Measurements from ENCODE around the gene MELTF.

DNA sequence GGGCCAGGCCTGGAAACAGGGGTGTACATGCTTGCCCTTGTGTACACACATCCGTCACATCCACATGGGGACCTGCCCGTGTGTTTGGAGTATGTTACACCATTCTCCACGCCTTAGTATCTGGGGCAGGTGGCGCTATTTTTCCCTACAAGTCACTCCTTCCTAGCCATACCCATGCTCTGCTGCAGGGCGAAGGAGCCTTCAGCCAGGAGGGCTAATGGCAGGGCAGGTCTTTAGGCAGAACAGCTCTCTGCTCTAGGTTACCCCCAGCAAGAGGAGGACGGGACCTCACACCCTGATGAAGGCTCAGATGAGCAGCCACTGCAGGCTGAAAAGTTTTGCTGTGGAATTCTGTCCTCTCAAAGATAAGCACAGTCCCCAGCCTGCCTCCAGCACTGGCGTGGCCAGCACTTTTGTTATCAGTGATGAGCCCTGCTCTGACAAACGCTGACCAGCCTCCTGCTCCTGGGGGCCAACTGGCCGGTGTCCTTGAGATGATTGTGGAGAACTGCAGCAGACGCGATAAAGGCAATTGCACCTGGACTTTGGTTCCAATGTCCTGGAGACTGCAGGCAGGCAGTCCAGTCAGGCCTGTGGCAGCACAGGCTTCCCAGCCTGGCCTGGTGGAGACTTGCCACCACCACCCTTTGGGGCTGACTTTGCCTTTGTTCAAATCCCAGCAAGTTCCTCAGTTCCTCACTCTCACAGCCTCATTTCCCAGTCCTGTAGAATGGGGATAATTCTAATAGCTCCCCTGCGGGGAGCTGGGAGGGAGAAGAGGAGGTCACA, 41.2 kb downstream of the MELTF start:
- TF ChIP-seq, protein P1, sequence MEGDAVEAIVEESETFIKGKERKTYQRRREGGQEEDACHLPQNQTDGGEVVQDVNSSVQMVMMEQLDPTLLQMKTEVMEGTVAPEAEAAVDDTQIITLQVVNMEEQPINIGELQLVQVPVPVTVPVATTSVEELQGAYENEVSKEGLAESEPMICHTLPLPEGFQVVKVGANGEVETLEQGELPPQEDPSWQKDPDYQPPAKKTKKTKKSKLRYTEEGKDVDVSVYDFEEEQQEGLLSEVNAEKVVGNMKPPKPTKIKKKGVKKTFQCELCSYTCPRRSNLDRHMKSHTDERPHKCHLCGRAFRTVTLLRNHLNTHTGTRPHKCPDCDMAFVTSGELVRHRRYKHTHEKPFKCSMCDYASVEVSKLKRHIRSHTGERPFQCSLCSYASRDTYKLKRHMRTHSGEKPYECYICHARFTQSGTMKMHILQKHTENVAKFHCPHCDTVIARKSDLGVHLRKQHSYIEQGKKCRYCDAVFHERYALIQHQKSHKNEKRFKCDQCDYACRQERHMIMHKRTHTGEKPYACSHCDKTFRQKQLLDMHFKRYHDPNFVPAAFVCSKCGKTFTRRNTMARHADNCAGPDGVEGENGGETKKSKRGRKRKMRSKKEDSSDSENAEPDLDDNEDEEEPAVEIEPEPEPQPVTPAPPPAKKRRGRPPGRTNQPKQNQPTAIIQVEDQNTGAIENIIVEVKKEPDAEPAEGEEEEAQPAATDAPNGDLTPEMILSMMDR (IDR thresholded peaks at IDR 0.05; ENCODE audit: low read depth, low read length) = peak; percentile 48
- TF ChIP-seq EZH2phosphoT487 (IDR thresholded peaks at IDR 0.05; ENCODE audit: low read depth) = no peak

Data from OCI-LY3 (cell line).